GM21619 (cell line): ENCODE data around the gene MAST4.
A peak's percentile ranks its signal among the peaks of the same experiment; 100 is the strongest.

ENCODE experiments used
- ATAC-seq: cut with Tn5 transposase; IDR thresholded peaks from one replicate; pipeline ENCODE4 v1.9.1; 2021; ENCODE audit not compliant: unreplicated experiment

MAST4 gene

DNA sequence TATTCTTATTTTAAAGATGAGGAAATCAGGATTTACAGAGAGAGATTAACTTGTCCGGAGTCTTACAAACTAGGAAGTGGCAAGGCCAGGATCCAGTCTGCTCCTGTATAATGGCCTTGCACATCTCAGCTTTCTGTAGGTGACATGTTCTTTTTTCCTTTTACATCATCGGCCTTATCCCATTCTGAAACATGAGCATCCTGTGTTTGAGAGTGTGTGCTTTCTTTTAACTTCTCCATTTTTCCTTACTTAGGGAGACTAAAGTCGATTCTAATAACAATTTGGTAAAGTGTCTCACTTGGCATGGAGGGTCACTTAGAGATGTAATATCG, 385.8 kb downstream of the MAST4 start:
- ATAC-seq, result no peak

DNA sequence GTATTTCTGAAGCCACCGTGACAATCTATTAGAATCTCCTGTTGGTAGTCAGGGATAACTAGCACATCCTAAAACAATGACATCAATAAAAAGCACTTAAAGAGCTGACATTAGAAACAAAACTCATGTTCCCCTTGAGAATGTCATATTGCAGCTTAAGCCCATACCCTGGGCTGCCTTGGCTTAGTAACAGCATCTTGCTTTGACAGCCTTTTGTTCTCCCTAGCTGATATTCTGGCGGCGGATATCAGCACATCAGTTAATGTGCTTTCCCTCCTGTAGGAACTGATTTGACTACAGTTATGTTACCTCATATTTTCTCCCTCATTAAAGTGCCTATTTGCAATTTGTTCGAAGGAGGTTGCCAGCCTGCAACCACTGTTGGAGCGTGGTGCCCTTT, 386.3 kb downstream of the MAST4 start:
- ATAC-seq, result no peak

GRCh38 chr5:66985417-66985816, 389.2 kb downstream of the MAST4 start:
- ATAC-seq, result no peak

DNA sequence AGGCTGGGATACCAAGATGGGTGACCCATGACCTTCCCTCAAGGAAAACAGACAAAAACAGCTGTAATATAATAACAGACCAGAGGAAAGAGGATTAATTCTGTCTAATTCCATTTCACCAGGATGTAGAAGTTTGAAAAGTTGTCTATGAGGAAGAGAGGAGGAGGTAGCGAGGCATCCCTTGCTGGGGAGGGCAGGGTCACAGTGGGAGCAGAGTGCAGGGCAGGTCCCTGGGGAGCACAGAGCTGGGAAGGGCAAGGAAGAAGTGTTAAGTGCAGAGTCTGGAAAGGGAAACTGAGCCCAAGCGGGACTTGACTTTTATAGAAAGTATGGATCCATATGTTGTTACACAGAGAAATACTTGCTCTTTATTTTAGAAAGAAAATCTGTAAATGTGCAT, 389.8 kb downstream of the MAST4 start:
- ATAC-seq, result no peak

DNA sequence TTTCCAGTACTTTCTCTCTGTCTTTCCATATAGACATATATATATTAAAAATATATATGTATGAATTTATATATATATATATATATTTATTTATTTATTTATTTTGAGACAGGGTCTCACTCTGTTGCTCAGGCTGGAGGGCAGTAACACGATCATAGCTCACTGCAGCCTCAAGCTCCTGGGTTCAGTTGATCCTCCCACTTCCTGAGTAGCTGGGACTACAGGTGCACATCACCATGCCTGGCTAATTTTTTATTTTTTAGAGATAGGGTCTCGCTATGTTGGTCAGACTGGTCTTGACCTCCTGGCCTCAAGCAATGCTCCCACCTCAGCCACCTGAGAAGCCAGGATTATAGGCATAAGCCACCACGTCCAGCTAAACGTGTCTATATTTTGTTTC, 390.3 kb downstream of the MAST4 start:
- no peak for ATAC-seq

DNA sequence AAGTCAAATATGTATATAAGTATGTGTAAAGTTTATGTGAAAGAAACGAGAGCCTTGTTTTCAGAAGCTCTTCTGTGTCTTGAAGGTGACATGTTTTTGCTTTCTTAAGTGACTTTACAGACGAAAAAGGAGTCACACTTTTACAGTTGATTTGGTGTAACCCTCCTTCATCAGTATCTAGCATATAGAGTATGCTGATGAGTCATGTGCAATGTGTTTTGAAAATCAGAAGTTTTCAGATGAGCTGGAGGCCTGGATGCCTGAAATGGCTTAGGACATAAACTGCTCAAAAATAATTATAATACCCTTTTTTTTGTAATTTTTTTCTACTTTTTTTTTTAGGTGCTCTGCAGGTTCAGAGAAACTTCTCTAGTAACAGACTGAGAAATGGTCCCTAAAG, 390.9 kb downstream of the MAST4 start:
- ATAC-seq, result no peak

GRCh38 chr5:66987540-66987939, 391.3 kb downstream of the MAST4 start:
- ATAC-seq, result no peak

DNA sequence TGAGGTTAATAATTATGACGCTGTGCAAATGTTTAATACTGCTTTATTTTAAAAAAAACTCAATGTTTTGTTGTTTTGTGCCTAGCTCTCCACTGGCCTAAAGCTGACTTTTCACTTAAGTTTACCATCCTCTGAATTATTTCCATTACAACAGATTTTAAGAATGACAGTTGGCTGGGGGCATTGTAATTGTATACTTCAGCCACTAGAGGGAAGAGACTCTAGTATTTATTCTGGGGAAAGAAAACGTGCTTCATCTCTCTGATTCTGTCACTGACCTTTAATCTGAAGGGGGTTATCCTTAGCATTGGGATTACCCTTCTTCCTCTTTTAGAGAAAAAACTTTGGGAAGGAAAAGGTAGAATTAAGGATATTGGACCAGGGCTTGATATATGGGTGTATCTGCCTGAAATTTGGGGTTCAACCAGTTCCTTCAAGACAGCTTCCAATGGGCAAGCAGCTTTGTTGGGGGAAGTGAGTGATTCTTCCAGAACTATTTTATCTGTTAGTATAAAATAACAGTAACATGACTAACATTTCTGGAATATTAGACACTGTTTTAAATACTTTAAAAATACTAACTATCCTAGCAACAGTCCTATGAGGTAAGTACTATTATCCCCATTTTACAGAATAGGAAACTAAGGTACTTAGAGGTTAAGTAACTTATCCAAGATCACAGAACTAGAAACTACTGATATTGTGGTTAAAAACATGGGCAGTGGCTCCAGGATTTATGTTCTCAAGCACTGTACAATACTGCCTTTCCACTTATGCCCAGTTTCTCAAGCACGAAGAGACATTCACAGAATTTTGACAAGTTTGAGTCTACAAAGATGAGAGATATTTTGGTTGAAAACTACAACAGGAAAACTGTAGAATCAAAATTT, 392.0 kb downstream of the MAST4 start:
- ATAC-seq, result peak; percentile 48

- ATAC-seq, result no peak
Observed at GRCh38 chr5:66989286-66989685, 393.1 kb downstream of the MAST4 start.

DNA sequence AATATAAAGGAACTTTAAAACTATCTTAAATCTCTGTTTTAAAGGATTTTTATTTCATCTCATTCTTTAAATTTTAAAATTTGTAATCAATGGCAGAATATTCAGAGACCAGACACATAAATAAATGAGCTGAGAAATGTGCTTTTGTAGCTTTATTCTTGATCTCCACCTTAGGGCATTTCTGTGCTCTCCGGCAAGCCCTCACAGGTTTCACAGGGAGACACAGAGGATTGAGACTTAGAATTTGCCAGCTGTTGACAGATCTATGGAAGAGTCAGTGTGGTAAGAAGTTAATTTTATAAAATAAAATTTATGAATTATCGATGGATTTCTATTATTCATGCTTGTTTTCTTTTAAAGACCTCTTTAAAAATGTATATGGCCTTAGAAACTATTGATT, 393.6 kb downstream of the MAST4 start:
- ATAC-seq, result no peak

GRCh38 chr5:66991746-66992145, 395.6 kb downstream of the MAST4 start:
- no peak for ATAC-seq

- no peak for ATAC-seq
Observed at GRCh38 chr5:66992547-66992946, 396.4 kb downstream of the MAST4 start.

DNA sequence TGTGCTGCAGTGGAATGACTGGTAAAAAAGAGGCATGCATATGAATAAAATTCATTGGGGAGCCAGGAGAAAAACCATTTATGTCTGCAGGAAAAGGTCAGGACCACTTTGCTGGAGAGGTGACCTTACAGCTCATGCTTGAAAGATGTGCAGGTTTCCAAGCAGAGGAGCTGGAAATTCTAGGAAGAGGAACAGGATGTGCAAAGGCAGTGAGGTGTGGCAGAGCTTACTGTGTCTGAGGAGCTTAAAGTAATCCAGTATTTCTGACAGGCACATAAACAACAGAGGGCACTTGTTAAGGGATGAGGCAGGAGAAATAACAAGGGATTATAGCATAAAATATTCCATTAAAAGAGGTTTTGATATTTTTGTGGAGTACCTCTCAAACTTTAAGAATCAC, 397.3 kb downstream of the MAST4 start:
- ATAC-seq, result no peak

DNA sequence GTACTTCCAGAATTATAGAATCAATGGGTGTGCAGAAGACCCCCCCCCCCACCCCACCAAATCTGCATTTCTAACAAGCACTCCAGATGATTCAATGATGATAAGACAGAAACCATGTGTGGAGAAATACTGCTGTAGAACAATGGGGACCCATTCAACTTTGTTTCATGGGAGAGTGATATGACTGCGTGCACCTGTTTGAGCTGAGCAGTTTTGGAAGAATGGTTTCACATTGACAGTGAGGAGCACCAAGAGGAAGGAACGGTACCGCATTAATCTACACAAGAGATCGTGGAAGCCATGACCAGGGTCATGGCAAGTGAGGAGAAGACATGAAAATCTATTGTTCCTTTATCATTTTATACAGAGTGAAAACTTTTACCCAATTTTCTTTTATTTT, 397.7 kb downstream of the MAST4 start:
- no peak for ATAC-seq

GRCh38 chr5:66994790-66995189, 398.6 kb downstream of the MAST4 start:
- ATAC-seq, result no peak

DNA sequence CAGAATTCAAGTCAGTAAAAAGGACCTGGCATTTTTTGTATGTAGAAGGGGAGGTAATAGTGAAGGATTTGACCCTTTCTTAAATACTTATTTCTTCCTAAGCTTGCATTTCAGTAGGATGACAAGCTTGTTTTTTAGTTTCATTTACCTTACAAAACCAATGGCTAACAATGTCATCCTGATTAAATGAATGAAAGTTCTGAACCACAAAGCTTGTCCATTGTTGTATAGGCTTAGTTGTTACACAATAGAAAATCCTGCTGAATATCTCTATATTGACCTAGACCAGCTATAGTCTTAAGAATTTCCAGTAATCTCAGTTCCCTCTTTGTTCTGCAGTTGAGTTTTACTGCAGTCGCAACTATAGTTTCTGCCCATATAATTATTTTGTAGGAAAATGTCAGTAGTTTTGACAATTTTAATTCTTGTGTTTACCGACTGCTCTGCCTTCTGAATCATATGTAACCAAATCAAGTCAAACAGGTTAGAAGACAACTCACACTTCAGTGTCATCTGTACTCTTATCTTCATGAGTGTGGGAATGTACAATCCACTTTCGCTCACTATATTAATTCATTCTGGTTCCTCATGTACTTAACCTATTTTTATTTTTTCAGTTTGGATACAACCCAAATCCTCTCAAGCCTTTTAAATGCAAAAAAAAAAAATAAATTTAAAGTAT, 404.7 kb downstream of the MAST4 start:
- ATAC-seq, result no peak

DNA sequence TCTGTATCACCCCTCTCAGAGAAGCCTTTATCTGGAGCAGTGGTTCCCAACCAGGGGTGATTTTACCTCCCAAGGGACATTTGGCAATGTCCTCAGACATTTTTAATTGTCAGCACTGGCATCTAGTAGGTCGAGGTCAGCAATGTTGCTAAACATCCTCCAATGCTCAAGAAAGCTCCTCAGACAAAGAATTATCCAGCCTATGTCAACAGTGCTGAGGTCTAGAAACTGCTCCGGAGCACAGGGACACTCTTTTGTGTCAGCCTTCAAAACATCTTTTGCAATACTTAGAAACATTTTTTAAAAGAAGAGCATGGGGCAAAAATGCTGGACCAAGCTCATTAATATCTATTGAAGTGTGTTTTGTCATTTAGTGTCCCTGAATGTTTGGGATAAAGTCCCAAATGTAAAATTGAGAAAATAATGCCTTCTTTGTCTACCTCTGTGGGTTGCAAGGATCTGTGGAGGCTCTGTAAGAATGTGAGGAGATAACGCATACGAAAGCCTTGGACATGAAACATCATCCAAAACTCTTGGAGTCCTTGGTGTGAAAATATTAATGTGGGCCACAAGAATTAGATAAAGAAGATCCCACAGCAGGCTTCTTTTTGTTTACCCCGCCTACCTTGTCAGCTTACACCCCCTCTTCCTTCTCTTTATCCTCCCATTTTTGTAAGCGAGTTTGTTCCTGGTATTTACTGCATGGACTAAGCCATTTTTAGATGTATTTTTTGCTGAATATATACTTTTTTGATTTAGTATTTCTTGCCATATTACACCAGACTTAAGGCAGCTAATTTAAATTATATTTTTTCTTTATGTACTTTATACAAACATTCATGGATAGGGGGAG, 406.9 kb downstream of the MAST4 start:
- ATAC-seq, result no peak

DNA sequence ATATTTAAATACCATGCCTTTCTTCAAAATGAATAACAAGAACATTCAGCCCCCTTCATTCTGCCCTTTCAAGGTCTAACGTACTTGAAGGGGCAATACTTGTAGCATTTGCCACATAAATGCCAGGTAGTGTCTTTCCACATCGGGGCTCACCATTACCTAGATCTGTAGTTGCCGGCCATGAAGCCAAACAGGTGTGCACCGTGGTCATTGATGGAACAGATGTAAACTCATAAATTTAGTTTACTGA, 407.4 kb downstream of the MAST4 start:
- ATAC-seq, result no peak

- peak; percentile 69 for ATAC-seq
Observed at GRCh38 chr5:67003935-67004729, 407.9 kb downstream of the MAST4 start.

- ATAC-seq, result no peak
Observed at GRCh38 chr5:67004730-67005350, 408.6 kb downstream of the MAST4 start.
